ENCODE results near the gene TNP1. TPM values are rescaled to one million over a fixed set of nuclear protein-coding genes. Genes with fewer than 3 reads are reported as not detected.

The TNP1 gene, protein sequence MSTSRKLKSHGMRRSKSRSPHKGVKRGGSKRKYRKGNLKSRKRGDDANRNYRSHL
- polyA plus RNA-seq (ENCODE audit: insufficient read length in 10 of 10) = under 1 TPM in 4 of 10 donors, not detected in 6; 0.63 to 0.90 (median 0.69) TPM
- long read RNA-seq, donor 1 = 0 reads
- long read RNA-seq, donor 2, partial matches to known transcripts = 0 of 1 reads
- long read RNA-seq, donor 2, other reads (novel, unspliced or antisense) = 0 of 1 reads
- long read RNA-seq, donor 3 = 0 reads
- long read RNA-seq, donor 4 = 0 reads
- long read RNA-seq, donor 5 = 0 reads
- long read RNA-seq, donor 6 = 0 reads
- long read RNA-seq, donor 7 = 0 reads
- long read RNA-seq, donor 8 = 0 reads
- long read RNA-seq, donor 9 = 0 reads

DNA sequence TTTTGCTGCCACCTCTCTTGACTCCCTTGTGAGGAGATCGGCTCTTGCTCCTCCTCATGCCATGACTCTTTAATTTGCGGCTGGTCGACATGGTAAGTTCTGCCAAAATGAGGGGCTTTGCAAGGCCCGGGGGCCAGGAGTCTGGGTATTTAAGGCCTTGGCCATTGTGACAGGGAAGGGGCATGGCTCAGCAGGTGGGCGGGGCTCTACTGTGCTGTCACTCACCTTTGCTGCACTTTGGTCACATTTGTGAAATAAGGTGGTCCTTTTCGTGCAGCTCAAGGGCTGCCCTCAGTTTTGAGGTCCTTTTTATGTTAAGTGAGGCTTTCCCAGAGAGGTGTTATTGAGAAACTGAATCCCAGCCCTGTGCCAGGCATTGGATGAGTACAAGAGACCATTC lies at the start of gene TNP1:
Gene TNP1 (minus strand): TSS at position 121 of the 400 bp plus-strand sequence. CDS start 30 bp downstream, at position 91.
- DNase-seq = no peak

DNA sequence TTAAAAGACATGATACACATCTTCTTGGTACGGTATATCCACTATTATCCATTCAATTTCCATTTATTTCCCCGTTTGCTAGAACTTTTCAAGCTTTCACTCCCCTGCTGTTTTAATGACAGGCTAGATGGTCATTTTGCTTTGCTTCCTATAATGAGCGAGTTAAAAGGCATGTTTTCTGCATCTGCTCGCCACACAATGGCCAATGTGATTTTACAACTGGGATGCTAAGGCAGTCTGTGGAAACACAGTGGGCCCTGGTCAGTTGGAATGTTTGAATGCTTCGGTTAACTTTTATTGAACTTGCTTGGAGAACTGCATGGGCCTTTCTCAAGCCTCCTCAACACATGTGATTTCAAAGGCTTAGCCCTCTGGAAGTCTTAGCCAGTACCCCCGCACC lies 48.4 kb upstream of the TNP1 start:
- no peak for DNase-seq

DNA sequence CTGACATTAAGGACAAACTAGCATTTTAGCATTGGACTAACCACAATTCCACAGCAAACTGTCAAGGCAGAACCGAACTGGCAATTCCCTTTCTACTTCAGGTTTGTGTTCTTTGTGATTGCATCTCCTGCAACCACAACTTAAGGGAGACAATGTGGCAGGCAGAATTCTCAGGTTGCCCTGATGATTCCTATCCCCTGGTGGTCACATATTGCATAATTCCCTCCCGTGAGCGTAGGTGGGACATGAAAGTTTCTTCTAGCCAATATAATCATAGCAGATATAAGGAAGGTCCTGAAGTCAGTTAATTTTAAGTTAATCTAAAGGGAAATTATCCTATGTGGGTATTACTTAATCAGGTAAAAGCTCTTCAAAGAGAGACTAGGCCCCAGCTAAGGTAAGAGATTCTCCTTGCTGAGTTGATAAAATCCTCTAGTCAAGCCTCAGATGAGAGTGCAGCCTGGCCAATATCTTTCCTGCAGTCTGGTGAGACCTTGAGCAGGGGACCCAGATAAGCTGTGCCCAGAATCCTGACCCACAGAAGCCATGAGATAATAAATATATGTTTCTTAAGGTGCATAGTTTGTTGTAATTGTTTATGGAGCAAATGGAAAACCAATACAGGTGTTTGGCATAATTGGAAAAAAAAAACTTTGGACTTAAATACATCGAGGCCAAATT lies 45.9 kb upstream of the TNP1 start:
- DNase-seq = no peak

DNA sequence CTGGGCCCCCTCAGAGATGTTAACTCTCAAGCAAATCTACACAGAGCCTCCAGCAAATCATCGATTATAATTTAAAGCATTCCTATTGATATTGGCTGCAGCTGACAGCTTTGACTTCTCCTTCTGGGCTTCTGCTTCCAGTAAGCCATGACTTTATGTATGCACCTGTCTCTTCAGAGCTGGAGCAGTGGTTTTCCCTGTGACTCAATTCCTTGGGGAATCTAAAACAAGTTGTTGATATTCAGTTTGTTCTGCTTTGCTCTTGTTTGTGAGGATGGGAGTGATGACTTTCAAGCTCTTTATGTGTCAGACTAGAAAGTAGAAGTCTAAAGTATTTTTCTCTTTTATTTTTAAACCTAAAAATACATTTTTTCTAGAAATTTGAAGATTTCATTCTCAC lies 45.1 kb upstream of the TNP1 start:
- DNase-seq = no peak

DNA sequence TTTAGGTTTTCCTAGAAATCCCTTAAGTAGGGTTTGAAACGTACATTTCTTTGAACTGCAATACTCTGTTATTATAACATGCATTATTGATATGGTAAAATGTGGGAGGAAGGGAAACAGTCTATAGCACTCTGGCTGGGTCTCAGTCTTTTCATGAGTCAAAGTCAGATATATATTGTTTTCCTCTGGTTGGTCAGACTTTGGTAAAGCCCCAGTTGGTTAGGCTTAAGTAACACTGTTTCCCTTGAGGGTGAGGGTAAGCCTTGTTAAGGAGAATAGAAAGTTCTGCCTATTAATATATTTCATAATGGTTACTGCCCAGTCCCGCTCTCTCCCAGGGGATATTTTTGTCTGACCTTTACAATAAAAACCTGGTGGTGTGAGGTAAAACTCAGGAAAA lies 44.7 kb upstream of the TNP1 start:
- DNase-seq = no peak

DNA sequence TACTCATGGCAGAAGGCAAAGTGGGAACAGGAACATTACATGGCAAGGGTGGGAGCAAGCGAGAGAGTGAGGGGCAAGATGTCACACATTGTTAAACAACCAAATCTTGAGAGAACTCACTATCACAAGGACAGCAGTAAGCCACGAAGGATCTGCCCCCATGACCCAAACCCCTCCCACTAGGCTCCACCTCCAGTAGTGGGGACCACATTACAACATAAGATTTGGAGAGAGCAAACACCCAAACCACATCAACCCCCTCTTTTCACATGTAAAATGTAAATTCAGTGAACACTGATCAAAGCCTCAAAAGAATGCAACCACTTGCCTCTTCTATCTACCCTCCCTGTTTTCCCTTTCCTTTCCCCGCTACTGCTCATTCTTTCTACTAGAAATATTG lies 43.6 kb upstream of the TNP1 start:
- DNase-seq = no peak

DNA sequence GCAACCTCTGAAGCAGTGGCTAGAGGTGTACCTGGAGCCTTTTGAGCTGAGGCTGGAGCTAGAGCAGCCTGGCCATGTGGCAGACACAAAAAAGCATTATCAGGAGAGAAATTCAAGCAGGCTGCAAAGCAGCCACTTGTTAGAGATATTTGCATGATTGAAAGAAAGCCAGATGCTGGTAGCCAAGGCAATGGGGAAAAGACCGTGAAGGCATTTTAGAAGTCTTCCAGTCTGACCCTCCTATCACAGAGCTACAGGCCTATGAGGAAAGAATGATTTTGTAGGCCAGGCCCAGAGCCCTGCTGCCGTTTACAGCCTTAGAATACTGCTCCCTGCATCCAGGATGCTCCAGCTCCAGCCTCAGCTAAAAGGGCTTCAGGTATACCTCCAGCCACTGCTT lies 41.4 kb upstream of the TNP1 start:
- no peak for DNase-seq

DNA sequence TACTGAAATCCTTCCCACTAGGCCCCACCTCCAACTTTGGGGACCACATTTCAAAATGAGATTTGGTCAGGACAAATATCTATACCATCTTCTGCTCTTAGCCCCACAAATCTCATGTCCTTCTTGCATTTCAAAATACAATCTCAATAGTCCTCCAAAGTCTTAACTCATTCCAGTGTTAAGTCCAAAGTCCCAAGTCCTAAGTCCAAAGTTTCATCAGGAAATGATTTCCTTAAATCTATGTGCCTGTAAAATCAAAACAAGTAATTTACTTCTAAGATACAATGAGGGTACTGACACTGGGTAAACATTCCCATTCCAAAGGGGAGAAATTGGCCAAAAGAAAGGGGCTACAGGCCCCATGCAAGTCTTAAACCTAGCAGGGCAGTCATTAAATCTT lies 40.5 kb upstream of the TNP1 start:
- DNase-seq = no peak

DNA sequence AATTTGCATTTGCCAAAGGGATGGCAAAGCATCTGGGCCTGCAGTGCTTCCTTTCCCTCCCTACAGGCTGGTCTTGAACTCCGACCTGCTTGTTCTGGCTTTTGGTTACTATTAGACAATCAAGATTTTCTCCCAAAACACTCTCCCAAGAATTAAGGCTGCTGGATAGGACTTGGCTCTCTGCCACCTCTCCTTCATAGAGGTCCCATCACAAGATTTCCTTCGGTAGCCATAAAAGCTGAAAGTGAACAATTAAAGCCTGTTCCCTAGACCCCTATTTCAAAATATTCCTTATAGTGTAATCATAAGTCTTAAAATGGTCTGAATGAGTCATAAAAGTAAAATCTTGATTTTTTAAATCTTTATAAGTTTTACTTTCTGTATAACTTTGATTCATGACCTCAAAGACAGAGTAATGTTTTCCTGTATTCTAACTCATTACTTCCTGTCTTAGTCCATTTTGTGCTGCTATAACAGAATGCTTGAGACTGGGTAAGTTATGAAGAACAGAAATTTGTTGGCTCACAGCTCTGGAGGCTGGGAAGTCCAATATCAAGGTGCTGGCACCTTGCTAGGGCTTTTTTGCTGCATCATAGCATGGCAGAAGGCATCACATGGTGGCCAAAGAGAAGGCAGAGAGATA lies 37.8 kb upstream of the TNP1 start:
- no peak for DNase-seq

DNA sequence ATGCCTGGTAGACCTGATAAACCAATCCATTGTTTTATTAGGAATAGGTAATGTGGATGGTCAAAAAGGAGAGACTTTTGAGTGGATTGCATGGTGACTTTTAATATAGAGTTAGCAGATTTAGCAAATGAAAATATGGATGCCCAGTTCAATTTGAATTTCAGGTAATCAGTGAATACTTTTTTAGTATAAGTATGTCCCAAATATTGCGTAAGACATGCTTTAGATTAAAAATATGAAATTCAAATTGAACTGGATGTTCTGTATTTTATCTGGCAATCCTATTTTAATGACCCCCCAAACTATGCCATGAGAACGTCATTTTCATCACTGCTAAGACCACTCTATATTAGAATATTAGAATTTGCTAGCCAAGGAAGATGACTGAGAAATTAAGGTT lies 30.3 kb upstream of the TNP1 start:
- DNase-seq = no peak

DNA sequence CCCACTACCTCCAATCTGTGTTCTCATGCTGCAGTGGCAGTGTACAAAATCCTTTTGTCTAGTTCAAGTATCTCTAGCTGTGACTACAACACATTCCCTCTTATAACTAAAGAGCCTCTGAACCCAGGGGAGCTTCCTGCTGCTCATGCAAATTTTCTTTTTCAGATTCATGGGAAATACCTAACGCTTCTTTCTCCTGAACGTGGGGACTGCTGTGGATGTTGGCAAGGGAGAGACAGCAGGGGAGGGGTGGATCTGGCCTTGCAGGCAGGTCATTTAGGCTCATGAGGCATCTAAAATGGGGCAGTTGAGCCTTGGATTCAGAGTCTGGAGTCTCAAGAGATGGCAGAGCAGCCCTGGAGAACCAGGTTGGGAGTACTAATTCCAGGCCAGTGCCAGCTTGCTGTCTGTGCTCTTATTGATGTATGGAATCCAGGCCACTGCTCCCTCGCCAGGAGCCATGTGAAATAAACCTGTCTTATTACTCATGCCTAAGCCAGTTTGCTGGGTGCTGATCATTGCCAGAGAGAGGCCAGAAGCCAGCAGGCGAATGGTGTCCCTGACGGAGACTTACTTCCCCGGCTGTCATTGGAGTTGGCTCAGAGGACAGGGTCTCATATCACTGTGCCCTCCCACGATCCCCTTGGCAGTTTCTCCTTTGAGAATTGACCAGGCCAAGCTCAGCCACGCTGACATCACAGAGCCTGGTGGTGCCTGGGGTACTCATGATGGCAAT lies 29.2 kb upstream of the TNP1 start:
- DNase-seq = no peak

DNA sequence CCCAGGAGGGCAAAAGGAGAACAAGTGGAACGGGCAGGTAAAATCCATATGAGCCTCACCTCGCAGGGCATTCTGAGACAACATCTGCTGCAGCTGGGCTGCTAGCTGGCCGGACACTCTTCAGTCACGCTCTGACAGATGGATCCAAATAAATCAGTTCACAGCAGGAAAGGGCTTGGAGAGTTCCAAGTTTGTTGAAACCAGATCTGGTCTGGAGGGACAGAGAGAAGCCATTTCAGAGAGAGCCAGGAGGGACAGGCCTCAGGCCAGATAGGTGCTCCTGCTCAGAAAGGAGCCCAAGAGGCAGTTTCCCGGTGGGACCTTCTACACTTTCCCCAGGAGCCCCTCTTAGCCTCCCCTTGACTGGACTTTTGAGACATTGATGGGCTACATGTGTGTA lies 28.2 kb upstream of the TNP1 start:
- peak in 2 of 3 donors; percentile 48 to 64 for DNase-seq

DNA sequence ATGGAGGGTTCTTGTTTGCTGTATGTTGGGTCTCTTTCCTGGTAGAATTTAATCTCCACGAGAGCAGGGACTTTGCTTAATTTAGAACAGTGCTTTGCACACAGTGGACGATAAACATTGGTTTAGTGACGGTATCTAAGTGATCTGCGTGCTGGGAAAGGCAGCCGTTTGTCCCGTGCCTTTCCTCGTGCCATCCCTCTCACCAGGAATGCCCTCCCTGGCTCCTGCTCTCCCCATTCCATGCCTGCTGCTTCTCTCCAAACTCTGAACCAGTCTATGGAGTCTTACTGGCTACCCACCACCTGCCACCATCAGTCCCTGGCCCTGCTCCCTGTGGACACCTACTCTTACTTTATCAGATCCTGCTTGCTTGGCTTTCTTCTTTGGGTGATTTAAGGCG lies 27.3 kb upstream of the TNP1 start:
- DNase-seq = no peak

DNA sequence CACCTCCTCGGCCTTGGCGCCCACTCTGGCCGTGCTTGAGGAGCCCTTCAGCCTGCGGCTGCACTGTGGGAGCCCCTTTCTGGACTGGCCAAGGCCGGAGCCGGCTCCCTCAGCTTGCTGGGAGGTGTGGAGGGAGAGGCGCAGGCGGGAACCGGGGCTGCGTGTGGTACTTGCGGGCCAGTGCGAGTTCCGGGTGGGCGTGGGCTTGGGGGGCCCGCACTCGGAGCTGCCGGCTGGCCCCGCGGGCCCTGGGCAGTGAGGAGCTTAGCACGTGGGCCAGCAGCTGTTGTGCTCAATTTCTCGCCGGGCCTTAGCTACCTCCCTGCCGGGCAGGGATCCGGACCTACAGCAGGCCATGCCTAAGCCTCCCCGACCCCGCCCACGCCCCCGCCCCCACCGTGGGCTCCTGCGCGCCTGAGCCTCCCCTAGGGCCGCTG lies 25.3 kb upstream of the TNP1 start:
- no peak for DNase-seq

DNA sequence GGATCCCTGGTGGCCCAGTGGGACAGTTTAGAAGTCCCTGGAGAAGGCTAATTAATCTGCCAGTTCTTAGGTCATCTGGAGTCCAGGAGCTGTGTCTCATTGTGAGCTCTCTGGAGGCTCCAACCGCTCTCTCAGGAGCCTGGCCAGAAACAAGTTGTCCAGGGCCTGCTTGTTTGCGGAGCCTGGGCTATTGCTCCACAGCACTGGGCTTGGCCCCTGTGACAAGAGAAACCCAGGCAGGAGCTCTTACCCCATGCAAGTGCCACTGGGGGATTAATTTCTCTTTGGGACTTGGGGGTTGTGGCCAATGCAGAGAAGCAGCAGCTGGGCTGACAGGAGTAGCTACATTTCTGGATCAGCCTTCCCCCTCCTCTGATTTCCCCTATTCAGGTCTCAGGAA lies 24.5 kb upstream of the TNP1 start:
- no peak for DNase-seq

DNA sequence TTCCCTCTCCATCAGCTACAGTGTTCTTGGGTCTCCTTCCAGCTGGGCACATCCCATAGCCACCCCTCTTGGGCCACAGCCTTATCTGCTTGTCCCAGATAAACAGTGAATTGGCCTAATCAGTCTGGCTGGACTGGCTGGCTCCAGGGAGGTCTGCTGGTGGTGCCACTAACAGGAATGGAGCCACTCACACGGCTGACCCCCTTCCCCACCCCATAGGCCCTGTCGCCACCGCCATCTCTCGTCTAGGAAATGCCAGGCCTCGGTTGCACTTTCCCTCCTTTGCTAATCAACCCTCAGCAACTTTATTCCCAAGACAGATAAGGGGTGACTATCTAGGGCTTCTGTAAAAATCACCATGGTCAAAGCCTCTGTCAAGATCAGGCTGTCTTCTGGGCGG lies 23.0 kb upstream of the TNP1 start:
- no peak for DNase-seq

DNA sequence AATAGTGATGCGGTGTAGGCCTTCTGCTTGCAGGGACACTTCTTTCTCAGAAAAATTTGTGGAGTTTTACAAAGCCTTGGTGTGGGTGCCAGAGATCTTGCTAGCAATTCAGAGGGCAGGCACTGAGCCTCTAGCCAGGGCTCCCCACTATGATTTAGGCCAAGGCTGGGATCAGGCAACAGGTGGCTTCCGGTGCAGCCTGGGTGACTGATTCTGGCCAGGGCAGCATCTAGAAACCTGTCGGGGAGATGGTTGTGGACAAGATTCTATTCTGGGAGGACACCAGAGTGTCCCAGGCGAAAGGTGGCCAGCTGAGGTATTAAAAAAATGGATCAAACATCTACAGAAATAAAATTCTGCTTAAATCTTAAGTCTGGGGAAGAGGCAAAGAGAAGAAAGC lies 21.5 kb upstream of the TNP1 start:
- no peak for DNase-seq

DNA sequence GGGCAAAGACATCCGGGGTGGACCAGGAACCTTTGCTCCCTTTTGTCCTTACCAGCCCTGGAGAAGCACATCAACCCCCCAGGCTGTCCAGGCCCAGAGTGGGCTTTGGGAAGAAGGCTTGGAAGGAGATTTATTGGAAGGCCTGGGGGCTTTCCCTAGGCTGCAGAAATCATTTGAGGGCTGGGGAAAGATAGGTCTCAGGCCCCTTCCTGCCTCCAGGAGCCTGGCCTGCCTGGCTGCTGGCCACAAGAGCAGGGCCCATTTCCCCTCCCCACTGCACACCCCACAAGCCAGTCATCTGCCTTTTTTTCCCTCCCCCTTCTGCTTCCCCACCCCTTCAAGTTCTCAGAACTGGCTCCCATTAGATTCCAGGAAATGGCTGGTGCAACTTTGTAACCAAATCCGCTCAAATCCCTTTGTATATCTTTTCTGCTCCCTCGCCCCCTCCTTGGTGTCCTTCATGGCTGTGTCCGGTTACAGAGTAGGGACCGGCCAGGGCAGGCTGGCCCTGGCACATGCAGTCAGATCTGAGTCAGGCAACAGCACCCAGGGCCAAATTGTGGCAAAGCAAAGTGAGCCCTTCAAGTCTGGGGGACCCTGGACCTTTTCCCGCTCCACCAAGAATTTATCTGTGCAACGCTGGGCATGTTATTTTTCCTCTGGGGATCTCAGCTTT lies 20.8 kb upstream of the TNP1 start:
- DNase-seq = peak; percentile 30 to 65 (median 33)

DNA sequence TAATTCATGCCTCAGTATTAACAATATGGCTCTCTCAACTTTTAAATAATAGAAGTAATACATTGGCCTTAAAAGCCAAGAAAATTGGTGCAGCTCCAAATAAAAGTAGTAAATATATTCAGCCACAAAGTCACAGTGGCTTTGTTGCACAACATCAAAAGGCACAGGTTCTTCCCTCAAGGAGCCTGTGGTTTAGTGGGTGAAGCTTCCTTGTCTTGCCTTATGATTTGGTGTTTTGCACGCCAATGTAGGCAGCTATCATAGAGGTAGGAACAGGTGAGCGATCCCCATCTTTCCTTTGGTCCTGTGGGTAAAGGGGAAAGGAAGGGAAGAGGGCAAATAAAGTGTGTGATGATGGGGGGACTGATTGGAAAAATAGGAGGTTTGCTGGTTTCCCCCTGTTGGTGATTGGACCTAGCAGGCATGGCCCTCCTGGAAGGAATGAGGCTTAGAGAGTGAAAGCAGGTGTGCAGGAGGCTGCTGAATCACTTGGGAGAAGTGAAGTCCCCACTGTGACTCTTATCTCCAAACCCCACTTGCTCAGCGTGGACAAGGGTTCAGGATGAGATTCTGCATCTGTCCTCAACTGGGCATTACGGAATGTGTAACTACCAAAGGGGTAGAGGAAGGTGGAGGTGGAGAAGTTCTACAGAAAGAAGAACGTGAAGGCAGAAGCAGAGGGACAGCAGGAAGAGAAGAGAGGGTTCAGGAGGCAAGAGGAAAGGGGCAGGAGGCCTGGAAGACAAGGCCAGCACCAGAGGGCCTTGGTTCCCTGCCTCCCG lies 20.1 kb upstream of the TNP1 start:
- DNase-seq = no peak

DNA sequence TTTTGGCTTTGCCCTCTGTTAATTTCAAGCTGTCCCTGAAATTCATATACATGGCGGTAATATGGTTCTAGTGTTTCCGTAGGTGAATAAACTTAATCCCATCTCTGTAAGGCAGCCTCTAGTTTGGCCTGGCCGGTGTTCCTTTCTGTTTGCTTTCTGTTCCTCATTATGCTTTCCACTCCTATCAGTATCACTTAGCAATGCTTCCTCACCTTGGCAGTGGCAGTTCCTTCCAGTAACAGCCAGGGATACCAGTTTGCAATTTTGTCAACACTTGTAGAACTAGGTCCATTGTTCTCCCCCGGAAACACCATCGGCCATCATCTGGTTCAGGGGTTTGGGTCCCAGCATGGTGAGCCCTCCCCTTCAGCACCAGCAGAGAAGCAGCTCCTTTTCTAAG lies 18.2 kb upstream of the TNP1 start:
- no peak for DNase-seq

DNA sequence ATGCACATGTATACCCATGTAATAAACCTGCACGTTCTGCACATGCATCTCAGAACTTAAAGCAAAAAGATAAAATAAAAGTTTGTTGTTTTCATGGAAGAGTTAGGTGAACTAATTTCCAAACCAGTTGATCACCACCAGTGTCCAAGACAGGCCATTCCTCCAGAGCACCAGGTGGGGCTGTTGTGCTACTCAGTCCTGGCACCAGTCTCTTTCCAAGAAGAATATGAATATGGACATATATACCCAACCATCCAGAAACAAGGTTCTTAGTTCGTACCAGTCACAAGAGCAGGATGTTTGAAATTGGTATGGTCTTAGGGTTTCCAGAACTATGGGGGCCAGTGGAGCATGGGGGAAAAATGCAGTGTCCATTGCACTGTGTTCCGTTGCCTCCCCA lies 17.2 kb upstream of the TNP1 start:
- no peak for DNase-seq

Measured in muscle of back (tissue), 13 donors.